Stimulated activated CD8-positive, alpha-beta memory T cell treated with anti-CD3 and anti-CD28 coated beads, Interleukin-4, amount 100 ng/mL, for 1 hour (primary cell): Measurements from ENCODE around the gene DNAH6.
"Not testable (repeated sequence)": the region's sequence is repeated elsewhere in the genome, so short reads cannot be mapped to it uniquely, and the experiment has no call there.

Experiments
- DNase-seq, 2 donors: peaks; one replicate each; pipeline ENCODE4 v3.0.0-alpha.2; 2020; ENCODE audit warnings: low read depth in 2 of 2, low spot score in 1 of 2

DNAH6 gene

DNA sequence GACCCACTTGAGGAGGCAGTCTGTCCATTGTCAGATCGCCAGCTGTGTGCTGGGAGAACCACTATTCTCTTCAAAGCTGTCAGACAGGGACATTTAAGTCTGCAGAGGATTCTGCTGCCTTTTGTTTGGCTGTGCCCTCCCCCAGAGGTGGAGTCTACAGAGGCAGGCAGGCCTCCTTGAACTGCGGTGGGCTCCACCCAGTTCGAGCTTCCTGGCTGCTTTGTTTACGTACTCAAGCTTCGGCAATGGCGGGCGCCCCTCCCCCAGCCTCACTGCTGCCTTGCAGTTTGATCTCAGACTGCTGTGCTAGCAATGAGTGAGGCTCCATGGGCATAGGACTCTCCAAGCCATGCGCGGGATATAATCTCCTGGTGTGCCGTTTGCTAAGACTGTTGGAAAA, 5.3 kb upstream of the DNAH6 start:
- not testable (repeated sequence) for DNase-seq

DNA sequence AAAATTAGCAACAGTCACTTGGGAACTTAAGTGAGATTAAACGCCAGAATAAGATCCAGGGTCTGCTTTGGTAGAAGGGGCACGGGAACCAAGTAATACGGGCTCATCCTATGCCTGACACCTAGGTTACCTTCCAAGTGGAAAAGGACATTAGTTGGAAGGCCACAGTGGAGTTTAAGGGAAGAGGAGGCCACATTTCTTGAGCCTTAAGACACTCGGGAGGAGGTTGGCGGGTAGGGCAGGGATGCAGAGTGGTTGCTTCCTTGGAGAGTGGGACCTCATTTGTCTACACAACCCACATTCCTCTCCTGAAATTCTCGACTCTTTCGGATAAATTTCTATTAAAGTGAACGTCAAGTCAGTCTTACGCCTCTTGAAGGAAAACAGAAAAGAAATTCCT, 510 bp upstream of the DNAH6 start:
- no peak for DNase-seq

DNA sequence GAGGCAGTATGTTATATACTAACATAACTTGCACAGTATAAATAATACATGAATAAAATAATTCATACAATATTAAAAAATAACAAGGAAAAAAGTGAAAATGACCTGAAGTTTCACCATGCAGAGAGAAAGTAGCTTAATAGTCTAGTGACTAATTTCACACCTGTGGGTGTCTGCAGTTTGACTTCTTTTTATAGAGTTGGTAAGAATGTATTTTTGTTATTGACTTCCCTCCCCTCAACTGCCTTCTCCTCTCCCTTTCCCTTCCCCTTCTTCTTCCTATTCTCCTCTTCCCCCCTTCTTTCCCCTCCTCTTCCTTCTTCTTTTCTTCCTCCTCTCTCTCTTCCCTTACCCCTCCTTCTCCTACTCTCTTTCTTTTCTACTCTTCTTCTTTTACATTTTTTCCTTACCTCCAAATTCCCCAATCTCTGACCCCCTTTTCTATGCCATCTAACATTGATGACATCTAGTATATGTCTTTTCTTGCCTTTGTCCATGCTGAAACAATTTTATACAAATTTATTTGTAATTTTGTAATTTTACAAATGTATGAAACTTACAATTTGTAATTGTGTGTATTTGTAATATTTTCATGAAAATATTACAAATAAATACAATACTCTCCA, 3.1 kb downstream of the DNAH6 start:
- no peak for DNase-seq

DNA sequence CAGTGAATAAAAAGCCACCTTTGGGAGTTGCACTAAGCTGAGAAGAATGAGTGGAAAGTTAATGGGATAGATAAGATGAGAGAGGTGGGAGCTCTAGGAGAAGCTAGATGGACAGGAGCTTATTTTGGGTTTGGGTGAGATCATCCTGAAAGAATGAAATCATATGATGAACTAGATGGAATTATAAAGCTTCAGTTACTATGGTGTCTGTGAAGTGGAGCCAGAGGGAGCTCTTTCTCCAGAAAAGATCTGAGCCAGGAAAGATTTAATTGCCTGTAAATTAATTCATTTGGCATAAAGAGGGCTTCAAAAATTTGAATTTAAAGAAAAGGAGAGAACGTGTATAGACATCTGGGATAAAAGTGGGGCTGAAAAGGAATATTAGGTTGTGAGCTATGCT, 10.3 kb downstream of the DNAH6 start:
- no peak for DNase-seq

DNA sequence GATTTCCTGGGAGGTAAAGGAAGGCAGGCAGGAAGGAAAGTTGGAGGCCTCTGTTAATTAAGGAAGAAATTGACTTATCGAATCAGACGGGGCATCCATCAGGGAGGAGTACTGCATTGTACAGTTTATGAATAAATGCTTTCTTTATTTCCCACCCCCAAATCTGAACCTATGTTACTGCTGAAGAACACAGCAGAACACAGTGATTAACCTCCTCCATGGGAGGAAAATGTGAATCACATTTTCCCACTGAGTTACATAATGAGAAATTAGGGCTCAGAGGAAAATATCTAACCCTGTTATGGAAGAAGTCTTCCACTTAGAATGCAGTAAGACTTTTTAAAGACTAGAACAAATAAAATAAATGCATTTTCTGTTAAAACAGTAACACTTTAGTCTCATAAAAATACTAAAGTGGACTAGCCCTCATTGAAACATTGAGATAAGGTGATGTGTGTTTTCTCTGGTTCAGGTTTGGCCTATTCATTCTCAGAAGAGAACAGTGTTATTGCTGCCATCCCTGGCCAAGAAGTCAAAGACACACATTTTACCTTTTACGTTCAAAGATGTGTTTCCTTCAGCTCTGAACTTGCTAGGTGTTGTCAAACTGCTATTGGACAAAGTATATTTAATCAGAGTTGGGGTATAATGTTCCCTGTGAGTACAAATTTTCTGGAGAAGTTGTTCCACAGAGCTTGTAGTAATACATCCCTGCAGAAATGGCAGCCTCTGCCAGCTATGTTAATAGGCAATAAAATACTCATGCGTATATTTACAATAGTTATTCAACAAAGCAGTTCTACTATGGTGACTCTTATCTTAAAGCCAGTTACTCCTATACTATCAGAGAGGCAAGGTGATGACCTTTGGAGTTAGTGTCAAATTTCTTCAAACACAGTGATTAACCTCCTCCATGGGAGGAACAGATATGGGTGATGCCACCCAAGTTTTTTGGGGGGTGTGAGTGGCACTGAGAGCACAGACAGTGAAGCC, 11.1 kb downstream of the DNAH6 start:
- no peak for DNase-seq

DNA sequence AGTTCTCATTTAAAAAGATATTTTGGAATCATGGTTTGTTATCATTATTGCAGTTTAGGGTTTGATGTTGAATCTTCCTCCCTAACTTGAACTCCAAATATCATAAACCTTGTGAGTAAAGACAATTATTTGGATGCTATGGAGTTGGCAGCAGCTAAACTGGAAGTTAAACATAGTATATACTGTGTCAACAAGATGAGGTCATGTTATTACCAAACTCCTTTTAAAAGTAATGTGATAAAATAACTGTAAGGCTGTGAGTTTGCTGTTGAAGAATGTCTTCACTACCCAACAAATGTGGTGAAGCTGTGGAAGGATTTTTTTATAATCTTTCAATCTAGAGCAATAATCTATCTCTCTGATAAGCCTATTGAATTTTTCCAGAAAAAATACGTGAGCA, 16.0 kb downstream of the DNAH6 start:
- no peak for DNase-seq

DNA sequence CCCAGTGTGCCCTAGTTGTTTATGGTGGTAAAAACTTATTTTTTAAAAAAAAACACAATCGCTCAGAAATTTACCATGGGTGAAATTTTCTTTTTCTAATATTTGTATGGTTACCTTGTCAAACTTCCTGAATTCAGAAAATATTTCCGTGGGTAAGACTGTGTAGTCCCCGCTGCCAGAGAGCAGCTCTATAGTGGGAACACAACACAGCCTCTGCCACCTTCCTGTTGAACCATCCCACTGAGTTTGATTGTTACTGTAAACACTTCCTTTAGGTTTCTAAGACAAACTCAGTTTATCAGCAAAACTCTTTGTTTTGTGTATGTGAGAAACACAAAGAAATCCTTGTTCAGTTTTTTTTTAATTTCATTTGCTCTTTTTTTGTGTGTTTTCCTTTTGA, 17.9 kb downstream of the DNAH6 start:
- DNase-seq = no peak

DNA sequence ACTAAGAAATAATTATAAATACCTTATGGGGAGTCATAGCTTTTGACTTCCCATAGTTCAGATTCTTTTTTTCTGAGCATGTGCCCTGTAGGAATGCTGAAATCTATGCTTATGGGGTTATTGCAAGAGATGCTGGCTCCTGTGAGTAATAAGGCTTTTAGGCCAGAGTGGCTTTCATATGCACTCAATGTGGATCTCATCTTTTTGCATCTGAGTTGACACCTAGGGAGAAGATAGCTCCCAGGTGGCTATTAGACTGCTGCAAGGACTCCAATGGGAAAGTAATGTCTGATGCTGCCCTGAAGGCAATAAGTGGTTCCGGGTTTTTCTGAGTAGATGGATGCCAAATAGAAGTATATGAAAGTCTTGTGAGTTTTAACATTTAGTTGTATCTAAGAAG, 21.0 kb downstream of the DNAH6 start:
- DNase-seq = no peak

DNA sequence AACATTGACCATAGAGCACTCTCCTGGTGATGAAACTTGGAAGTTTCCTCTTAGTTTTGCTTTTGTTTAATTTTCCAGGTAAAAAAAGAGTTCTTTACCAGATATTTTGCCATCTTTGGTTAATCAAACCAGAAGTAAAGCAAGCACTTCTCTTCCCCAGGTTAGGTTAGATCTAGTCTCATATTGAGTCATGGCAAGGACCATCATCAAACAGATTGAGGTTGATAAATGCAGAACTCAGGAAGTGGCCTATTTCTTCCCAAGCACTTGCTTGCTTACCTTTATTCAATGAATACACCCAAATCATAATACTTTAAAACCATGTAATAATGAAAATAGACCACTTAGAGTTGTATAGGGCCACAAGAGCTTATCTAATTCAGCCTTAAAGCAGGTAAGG, 23.4 kb downstream of the DNAH6 start:
- no peak for DNase-seq

DNA sequence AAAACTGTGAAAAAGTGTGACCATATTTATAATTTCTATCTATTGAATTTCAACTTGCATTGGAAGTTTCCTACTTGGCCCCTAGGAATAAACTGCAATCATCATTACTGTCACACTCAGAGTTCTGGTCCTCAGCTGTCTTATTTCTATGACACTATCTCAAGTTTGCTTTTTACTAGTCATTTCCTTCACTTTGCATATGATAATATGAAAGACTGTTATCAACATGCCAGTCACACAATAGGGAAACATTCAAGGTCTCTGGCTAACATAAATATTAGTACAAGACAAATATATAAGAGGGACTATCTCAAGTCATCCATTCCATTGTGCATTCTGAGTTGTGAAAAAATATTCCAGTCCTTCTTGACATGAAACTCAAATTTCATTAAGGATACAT, 28.7 kb downstream of the DNAH6 start:
- DNase-seq = no peak

DNA sequence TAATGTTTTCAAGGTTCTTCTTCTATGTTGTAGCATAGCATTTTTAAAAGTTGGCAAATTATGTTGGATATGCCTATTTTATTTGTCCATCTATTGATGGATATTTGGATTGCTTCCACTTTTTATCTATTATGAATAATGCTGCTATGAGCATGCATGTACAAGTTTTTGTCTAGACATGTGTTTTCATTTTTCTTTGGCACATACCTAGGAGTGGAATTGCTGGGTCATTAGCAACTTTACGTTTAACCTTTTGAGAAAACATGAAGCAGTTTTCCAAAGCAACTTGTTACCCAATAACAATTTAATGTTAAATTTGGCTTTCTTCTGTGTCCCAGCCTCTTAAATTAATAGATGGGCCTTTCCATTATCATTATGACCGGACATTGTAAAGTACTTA, 30.3 kb downstream of the DNAH6 start:
- no peak for DNase-seq

DNA sequence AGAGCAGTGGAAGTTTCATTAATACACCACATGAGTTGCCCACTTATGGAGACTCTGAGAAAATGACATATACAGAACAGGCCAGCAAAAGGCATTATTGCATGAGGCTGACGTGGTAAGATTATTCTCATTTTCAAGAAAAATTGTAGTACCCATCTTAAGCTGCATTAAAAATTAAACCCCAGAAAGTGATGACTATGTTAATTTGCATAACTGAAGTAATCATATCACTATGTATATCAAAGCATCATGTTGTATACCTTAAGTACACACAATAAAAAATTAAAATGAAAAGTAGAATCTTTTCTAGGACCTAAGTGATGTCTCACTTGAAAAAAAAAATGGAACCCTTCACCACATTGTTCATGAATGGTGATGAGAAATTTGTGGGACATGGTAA, 32.0 kb downstream of the DNAH6 start:
- DNase-seq = no peak

DNA sequence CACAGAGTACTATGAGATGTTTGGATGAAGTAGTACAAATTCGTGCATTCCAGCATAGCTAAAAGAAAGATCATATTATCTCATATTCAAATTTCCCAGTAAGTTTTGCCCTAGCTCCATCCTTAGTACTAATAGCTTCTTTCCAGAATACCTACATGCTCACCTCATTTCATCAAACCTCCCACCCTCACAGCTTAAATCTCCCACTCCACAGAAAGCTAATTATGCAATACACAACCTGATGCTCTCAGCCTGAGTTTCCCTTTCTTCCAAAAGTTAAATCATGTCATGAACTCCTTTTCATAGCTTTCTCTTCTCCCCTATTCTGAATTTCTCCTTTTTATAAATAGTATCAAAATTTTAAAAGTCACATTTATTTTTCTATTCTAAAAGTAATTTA, 34.6 kb downstream of the DNAH6 start:
- DNase-seq = no peak

DNA sequence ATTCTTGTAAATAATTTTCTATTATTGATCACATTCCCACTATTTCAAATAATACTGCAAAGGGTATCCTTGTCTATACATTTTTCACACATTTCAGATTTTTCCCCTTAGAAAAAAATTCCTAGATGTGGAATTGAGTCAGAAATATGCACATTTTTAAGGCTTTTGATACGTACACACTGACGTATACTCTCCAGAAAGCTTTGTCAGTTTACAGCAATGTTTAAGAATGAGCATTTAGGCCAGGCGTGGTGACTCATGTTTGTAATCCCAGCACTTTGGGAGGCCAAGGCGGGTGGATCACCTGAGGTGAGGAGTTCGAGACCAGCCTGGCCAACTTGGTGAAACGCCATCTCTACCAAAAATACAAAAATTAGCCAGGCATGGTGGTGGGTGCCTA, 35.2 kb downstream of the DNAH6 start:
- DNase-seq = not testable (repeated sequence)

DNA sequence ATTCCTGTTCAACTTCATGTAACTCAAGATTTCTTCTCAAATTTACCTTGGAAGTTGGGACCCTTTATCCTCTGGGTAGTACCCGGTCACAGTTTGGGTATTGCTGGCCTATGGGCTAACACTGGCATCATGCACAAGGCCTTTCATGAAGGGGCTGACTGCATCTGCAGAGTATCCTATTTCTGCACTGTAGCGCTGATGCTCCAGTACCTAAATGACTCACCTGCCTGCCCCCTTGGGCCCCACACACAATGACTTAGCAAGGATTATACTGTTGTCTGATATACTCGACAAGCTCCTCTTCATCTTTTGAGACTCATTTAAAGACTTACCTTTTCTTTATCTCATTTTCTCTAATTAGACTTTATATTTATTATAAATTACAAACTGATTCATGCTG, 39.9 kb downstream of the DNAH6 start:
- DNase-seq = no peak

DNA sequence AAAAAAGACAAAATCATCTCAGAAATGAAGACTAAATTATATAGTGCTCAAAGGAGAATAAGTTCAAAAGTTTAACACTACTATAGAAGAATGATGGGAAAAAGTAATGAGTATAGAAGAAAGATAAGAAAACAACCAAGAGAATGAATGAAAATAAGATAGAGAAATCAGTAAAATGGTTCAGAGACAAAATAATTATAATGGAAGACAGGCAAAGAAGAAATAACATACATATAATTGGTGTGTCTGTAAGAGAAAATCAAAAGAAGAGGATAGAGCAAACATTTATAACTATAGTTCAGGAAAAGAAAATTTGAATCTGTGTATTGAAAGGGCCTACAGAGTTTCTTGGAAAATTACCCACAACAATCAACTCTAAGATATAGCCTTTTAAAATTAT, 43.5 kb downstream of the DNAH6 start:
- DNase-seq = no peak

DNA sequence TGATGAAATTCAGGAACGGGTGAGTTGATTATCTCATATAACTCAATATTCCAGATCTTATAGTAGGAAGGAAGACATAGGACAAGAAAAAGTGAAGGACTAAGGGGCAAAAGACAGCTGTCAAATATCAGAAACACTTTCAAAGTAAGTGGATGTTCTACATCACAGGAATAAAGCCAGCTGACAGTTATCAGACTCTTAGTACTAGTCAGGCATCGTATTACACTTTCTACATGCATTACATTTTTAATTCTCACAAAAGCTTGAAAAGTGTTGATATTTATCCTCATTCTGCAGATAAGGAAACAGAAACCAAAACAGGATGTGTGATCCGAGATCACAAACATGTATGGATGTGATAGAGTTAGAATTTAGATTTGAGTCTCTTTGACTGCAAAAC, 63.4 kb downstream of the DNAH6 start:
- no peak for DNase-seq

DNA sequence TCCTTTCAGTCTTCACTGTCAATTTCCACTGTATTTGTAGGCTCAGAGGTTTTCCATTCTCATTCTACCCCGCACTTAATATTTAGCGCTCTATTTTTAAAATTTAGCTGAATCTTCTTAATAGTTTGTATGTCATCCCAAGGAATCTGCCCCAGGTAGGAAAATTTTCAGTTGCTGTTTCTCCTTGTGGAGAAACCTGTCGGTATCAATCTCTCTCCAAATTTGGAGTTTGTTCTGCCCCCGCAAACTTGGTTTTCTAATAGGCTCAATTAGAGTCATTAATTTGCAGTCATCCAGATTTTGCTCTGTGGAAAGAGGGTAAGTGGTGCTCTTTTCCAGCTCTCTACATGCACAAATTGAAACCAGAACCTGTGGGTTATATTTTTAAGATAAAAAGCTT, 87.6 kb downstream of the DNAH6 start:
- DNase-seq = no peak

DNA sequence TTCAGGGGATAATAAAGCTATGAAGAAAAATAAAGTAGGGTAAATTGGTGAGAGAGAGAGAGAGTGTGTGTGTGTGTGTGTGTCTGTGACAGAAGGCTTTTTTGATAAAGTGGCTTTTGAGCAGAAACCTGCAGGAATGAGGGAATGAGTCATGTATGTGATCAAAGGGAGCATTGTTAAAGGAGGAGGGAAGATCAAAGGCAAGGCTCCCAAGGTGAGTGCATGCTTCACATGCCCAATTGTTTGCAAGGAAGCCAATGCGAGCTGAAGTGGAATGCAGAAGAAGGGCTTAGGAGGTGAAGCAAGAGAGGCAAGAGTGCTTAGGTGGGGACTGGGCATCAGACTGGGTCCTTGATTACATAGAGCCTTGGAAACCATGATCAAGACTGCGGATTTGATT, 96.8 kb downstream of the DNAH6 start:
- no peak for DNase-seq

DNA sequence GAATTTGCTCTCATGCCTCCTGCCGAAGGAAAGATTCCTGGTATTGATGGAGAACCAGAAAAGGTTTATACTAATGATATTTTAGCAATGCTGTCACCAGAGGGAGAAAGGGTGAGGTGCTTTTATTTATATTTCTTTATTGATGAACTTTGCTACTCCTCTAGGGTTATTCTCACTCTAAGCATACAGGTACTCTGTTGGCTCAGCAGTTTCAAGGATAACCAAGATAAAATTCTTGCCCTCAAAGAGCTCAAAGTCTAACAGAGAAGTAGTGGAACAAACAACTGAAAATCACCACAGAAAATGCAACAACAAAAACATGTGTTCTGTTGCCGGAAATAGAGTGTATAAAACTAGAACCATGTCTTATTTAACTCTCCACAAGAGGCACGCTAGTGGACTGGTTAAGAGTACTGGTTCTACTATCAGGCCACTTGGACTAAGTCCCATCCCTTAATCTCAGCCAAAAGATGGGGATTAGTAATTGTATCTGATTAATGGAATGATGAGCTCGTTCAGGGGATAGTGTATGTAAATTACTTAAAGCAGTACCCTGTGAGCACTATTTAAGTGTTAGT, 103.6 kb downstream of the DNAH6 start:
- no peak for DNase-seq

DNA sequence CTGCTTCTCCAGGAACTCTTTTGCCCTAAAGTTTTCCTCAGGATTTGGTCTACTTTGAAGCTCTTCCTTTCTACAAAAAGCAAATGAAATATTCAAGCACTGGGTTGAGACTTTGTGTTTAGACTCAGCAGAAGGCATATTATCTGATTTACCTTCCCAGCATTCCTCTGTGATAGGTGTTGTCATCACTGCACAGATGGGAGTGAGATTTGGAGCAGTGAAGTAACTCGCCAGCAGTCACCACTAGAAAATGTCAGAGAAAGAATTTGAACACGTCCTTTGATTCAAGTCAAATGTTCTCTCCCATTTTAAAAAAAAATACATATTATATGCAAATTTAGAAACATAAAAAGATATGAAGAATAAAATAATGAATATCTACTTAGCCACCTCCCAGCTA, 112.2 kb downstream of the DNAH6 start:
- DNase-seq = no peak

DNA sequence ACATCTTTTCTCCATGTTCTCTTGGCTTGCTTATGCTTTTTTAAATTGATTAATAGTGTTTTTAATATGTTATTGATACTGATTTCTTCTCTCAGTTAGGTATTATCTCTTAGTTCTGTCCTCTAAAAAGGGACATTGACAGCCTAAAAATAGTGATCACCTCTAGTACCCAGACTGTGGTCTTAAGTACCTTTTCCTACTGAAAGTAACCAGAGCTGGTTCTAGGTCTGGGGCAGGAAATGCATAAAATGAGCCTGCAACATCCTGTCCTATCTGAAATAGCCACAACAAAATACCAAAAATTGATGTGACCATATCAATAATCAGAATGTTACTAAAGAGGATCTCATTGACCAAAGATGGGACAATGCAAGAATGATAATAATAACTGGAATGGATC, 113.3 kb downstream of the DNAH6 start:
- DNase-seq = no peak
